H1 (cell line): Measurements from ENCODE around the gene ADNP2. TPM values are rescaled to one million over a fixed set of nuclear protein-coding genes. Genes with fewer than 3 reads are reported as not detected.

Source experiments
- KDM5A ChIP-seq: fragments of 200-600 bp; IDR thresholded peaks from 2 replicates; pipeline ENCODE4 v1.7.1; 2012; ENCODE audit warnings: mild to moderate bottlenecking, low read length, inconsistent platforms, mixed read lengths
- polyA plus RNA-seq, 7 experiments: library from polyadenylated mRNA; depleted of rRNA in 3 of 7; stranded (reverse) in 5 of 7; unstranded in 2 of 7; fragments of >200 nt in 5 of 7; fragments of 200-250 nt in 2 of 7; gene quantifications; 1 replicate in 5 of 7; 2 replicates in 1 of 7; 4 replicates in 1 of 7; pipeline versions ENCODE4 v1.2.1 to v1.2.3, GENCODE V29; 2011 to 2013; ENCODE audit warnings: missing spikeins in 2 of 7, mixed read lengths in 2 of 7
- total RNA-seq: library from RNA; stranded (reverse); fragmentation: NEBNext Ultra II Directional; extraction: Animal tissue kit (Norgen Biotek cat#: 25700); gene quantifications from 2 replicates; pipeline ENCODE4 v1.2.1, GENCODE V29; 2021
- TF ChIP-seq, protein P1 (sequence below), 3 experiments: IDR thresholded peaks; 1 replicate in 2 of 3; 2 replicates in 1 of 3; pipeline versions ENCODE4 v1.5.1 to v1.6.1; 2011; ENCODE audit warnings: low read length in 3 of 3, mild to moderate bottlenecking in 3 of 3, inconsistent platforms in 2 of 3, low read depth in 1 of 3, moderate library complexity in 1 of 3; ENCODE audit not compliant: insufficient read depth in 1 of 3; ENCODE audit errors: control extremely low read depth in 1 of 3
- TF ChIP-seq, protein P2 (sequence below): IDR thresholded peaks from 2 replicates; pipeline ENCODE4 v1.6.1; 2011; ENCODE audit warnings: low read length, improper control_type of control experiment
- TF ChIP-seq, protein P3 (sequence below): IDR thresholded peaks from 2 replicates; pipeline ENCODE4 v1.6.1; 2012; ENCODE audit warnings: low read length, inconsistent platforms

ADNP2 gene
- total and polyA plus RNA-seq, 2 of the 8 experiments (the other 6 are each of a cell fraction or from before 2014, with no cell fraction given): 25.1 to 61.6 TPM

DNA sequence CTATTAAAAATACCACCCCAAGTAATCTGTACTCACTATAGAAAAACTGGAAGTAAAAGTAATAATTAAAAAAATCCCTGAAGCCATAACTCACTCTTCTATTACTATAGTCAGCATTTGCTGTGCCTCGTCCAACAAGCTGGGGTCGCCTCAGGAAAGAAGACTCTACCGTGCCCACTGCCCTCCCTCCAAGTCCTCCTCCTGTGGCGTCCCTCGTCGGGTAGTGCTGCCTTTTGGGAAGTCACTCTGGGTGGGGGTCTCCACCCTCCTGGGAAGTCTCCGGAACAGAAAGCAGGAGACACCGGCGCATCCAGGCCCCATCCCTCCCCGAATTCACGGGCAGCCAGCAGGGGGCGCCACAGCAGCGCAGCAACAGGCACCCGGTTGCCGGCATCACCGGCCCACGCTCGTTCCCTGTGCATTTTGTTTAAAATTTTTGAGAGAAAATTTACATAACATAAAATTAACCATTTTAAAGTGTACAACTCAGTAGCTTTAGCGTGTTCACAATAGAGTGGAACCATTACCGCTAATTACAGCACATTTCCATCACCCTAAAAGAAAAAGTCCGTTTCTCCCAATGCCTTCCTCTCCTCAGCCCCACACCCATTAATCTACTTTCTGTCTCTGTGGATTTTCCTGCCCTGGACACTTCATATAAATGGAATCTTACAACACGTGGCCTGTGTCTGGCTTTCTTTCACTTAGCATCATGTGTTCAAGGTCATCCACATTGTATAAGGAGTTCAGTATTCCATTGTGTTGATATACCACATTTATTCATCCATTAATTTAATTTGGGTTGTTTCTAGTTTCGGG, 62.2 kb downstream of the ADNP2 start (continued):
- TF ChIP-seq, protein P1, sequence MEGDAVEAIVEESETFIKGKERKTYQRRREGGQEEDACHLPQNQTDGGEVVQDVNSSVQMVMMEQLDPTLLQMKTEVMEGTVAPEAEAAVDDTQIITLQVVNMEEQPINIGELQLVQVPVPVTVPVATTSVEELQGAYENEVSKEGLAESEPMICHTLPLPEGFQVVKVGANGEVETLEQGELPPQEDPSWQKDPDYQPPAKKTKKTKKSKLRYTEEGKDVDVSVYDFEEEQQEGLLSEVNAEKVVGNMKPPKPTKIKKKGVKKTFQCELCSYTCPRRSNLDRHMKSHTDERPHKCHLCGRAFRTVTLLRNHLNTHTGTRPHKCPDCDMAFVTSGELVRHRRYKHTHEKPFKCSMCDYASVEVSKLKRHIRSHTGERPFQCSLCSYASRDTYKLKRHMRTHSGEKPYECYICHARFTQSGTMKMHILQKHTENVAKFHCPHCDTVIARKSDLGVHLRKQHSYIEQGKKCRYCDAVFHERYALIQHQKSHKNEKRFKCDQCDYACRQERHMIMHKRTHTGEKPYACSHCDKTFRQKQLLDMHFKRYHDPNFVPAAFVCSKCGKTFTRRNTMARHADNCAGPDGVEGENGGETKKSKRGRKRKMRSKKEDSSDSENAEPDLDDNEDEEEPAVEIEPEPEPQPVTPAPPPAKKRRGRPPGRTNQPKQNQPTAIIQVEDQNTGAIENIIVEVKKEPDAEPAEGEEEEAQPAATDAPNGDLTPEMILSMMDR (IDR thresholded peaks at IDR 0.05; ENCODE audit: control extremely low read depth in 1 of 3, insufficient read depth in 1 of 3, low read depth in 1 of 3, low read length in 3 of 3): peak; percentile 85 to 97 (median 93)
- TF ChIP-seq, protein P2, sequence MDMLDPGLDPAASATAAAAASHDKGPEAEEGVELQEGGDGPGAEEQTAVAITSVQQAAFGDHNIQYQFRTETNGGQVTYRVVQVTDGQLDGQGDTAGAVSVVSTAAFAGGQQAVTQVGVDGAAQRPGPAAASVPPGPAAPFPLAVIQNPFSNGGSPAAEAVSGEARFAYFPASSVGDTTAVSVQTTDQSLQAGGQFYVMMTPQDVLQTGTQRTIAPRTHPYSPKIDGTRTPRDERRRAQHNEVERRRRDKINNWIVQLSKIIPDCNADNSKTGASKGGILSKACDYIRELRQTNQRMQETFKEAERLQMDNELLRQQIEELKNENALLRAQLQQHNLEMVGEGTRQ: no peak
- no peak for TF ChIP-seq KDM5A
- TF ChIP-seq, protein P3, sequence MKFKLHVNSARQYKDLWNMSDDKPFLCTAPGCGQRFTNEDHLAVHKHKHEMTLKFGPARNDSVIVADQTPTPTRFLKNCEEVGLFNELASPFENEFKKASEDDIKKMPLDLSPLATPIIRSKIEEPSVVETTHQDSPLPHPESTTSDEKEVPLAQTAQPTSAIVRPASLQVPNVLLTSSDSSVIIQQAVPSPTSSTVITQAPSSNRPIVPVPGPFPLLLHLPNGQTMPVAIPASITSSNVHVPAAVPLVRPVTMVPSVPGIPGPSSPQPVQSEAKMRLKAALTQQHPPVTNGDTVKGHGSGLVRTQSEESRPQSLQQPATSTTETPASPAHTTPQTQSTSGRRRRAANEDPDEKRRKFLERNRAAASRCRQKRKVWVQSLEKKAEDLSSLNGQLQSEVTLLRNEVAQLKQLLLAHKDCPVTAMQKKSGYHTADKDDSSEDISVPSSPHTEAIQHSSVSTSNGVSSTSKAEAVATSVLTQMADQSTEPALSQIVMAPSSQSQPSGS: no peak
